Measurements from ENCODE around the gene ARHGEF28.

The ARHGEF28 gene

GRCh38 chr5:73946919-73947602 is 321.1 kb downstream of the ARHGEF28 start:
- no peak for DNase-seq

- DNase-seq: no peak
These were observed 322.1 kb downstream of the ARHGEF28 start for GRCh38 chr5:73947906-73948640.

GRCh38 chr5:73948720-73949119 is 322.7 kb downstream of the ARHGEF28 start:
- DNase-seq: no peak

GRCh38 chr5:73950441-73950873 is 324.5 kb downstream of the ARHGEF28 start:
- DNase-seq: no peak

- DNase-seq: no peak
These were observed 325.0 kb downstream of the ARHGEF28 start for GRCh38 chr5:73950912-73951430.

- DNase-seq: no peak
These were observed 326.9 kb downstream of the ARHGEF28 start for GRCh38 chr5:73952872-73953271.

- no peak for DNase-seq
These were observed 328.4 kb downstream of the ARHGEF28 start for GRCh38 chr5:73954381-73954780.

- DNase-seq: no peak
These were observed 329.4 kb downstream of the ARHGEF28 start for GRCh38 chr5:73955271-73955846.

GRCh38 chr5:73957397-73958001 is 331.5 kb downstream of the ARHGEF28 start:
- DNase-seq: no peak

- no peak for DNase-seq
These were observed 332.0 kb downstream of the ARHGEF28 start for GRCh38 chr5:73958037-73958436.

- no peak for DNase-seq
These were observed 334.0 kb downstream of the ARHGEF28 start for GRCh38 chr5:73960023-73960422.

GRCh38 chr5:73960426-73960825 is 334.4 kb downstream of the ARHGEF28 start:
- DNase-seq: no peak

GRCh38 chr5:73962801-73963425 is 336.9 kb downstream of the ARHGEF28 start:
- DNase-seq: no peak

- no peak for DNase-seq
These were observed 338.4 kb downstream of the ARHGEF28 start for GRCh38 chr5:73964352-73964865.

- DNase-seq: no peak
These were observed 340.5 kb downstream of the ARHGEF28 start for GRCh38 chr5:73966451-73966850.

- no peak for DNase-seq
These were observed 341.4 kb downstream of the ARHGEF28 start for GRCh38 chr5:73967347-73967746.

GRCh38 chr5:73968246-73968645 is 342.2 kb downstream of the ARHGEF28 start:
- no peak for DNase-seq

GRCh38 chr5:73968729-73969128 is 342.7 kb downstream of the ARHGEF28 start:
- DNase-seq: no peak

GRCh38 chr5:73969195-73970036 is 343.4 kb downstream of the ARHGEF28 start:
- DNase-seq: no peak

- no peak for DNase-seq
These were observed 345.3 kb downstream of the ARHGEF28 start for GRCh38 chr5:73971326-73971725.

- no peak for DNase-seq
These were observed 347.1 kb downstream of the ARHGEF28 start for GRCh38 chr5:73973135-73973534.

GRCh38 chr5:73974871-73975360 is 348.9 kb downstream of the ARHGEF28 start:
- DNase-seq: no peak
